A549 (cell line): Measurements from ENCODE around the gene TMEM161A.

Experiments used
- CTCF ChIP-seq: fragments of >200 bp; sonication (Bioruptor Twin); formaldehyde crosslinking; IDR thresholded peaks from 3 replicates; pipeline ENCODE4 v1.5.1; 2016
- EP300 ChIP-seq, 2 experiments: fragments of >200 bp; sonication (Bioruptor Twin); formaldehyde crosslinking; IDR thresholded peaks; 2 replicates in 1 of 2; 3 replicates in 1 of 2; pipeline ENCODE4 v1.6.1; 2016 to 2017
- HMGXB4 ChIP-seq: fragments of 250-450 bp; sonication (Bioruptor Pico); IDR thresholded peaks from 2 replicates; pipeline ENCODE4 v1.5.0; 2021; ENCODE audit warnings: mild to moderate bottlenecking, moderate library complexity, borderline replicate concordance
- KDM1A ChIP-seq: fragments of 200-600 bp; sonication (generic); IDR thresholded peaks from 2 replicates; pipeline ENCODE4 v1.6.1; 2016; ENCODE audit warnings: low read depth, mild to moderate bottlenecking
- MAFK ChIP-seq: fragments of 450-650 bp; IDR thresholded peaks from 2 replicates; pipeline ENCODE4 v1.6.1; 2014; ENCODE audit not compliant: partially characterized antibody
- MYC ChIP-seq: IDR thresholded peaks from 2 replicates; pipeline ENCODE4 v1.6.1; 2012; ENCODE audit warnings: mild to moderate bottlenecking, inconsistent platforms, low read length, improper control_type of control experiment, borderline replicate concordance
- POLR2A ChIP-seq: IDR thresholded peaks from 2 replicates; pipeline ENCODE4 v1.6.1; 2012; ENCODE audit warnings: mild to moderate bottlenecking, low read length
- POLR2AphosphoS2 ChIP-seq: conservative IDR thresholded peaks from 2 replicates; pipeline ENCODE4 v1.6.1; 2012; ENCODE audit warnings: low read length, improper control_type of control experiment, inconsistent platforms

- TF ChIP-seq CTCF (no peak), EP300 (IDR thresholded peaks at IDR 0.05) (no peak), MYC (no peak), HMGXB4 (CRISPR knock-in tag) (no peak), KDM1A (no peak), POLR2A (no peak), POLR2AphosphoS2 (no peak), MAFK (no peak)
Measured at GRCh38 chr19:19155495-19156219, 17.4 kb upstream of the TMEM161A start.
